ENCODE measurements around the gene F7. TPM values are rescaled to one million over a fixed set of nuclear protein-coding genes. Genes with fewer than 3 reads are reported as not detected.

F7 gene
- total RNA-seq, 1 donor from 2014 or later, result not detected

- Mint-ChIP-seq H3K9me3 (ENCODE audit: unreplicated experiment) (peaks cover 6% of the 10 kb centered on the region), H3K27ac (ENCODE audit: unreplicated experiment) (no peak overlapping the region), H3K4me1 (ENCODE audit: low read depth, unreplicated experiment) (peaks cover 6% of the 10 kb centered on the region), H3K27me3 (ENCODE audit: unreplicated experiment) (peaks cover 17% of the 10 kb centered on the region), H3K36me3 (ENCODE audit: unreplicated experiment) (peaks cover 3% of the 10 kb centered on the region), H3K4me3 (ENCODE audit: unreplicated experiment) (no peak overlapping the region)
- TF ChIP-seq CTCF (IDR thresholded peaks at IDR 0.05; ENCODE audit: partially characterized antibody, unreplicated experiment), result no peak
- no peak for DNase-seq
Observed at GRCh38 chr13:113119822-113120189, 14.2 kb downstream of the F7 start.

GRCh38 chr13:113120300-113121182 lies 14.9 kb downstream of the F7 start:
- Mint-ChIP-seq H3K36me3 (ENCODE audit: unreplicated experiment) (peaks cover 3% of the 10 kb centered on the region), H3K4me1 (ENCODE audit: low read depth, unreplicated experiment) (peaks cover 6% of the 10 kb centered on the region), H3K4me3 (ENCODE audit: unreplicated experiment) (no peak overlapping the region), H3K27ac (ENCODE audit: unreplicated experiment) (no peak overlapping the region), H3K9me3 (ENCODE audit: unreplicated experiment) (peaks cover 6% of the 10 kb centered on the region), H3K27me3 (ENCODE audit: unreplicated experiment) (peaks cover 17% of the 10 kb centered on the region)
- TF ChIP-seq CTCF (IDR thresholded peaks at IDR 0.05; ENCODE audit: partially characterized antibody, unreplicated experiment), result no peak
- peak; percentile 7 for DNase-seq

GRCh38 chr13:113121183-113121927 lies 15.8 kb downstream of the F7 start:
- Mint-ChIP-seq H3K27me3 (ENCODE audit: unreplicated experiment) (peaks cover 17% of the 10 kb centered on the region), H3K27ac (ENCODE audit: unreplicated experiment) (no peak overlapping the region)

GRCh38 chr13:113121928-113122471 lies 16.4 kb downstream of the F7 start:
- Mint-ChIP-seq H3K27me3 (ENCODE audit: unreplicated experiment) (peaks cover 14% of the 10 kb centered on the region), H3K4me3 (ENCODE audit: unreplicated experiment) (no peak overlapping the region), H3K27ac (ENCODE audit: unreplicated experiment) (no peak overlapping the region), H3K9me3 (ENCODE audit: unreplicated experiment) (peaks cover 6% of the 10 kb centered on the region), H3K4me1 (ENCODE audit: low read depth, unreplicated experiment) (peaks cover 6% of the 10 kb centered on the region), H3K36me3 (ENCODE audit: unreplicated experiment) (no peaks in the 10 kb centered on the region)
- TF ChIP-seq CTCF (IDR thresholded peaks at IDR 0.05; ENCODE audit: partially characterized antibody, unreplicated experiment), result no peak
- peak; percentile 8 for DNase-seq

More at GRCh38 chr13:113121183-113121927, 15.8 kb downstream of the F7 start:
- peaks cover 6% of the 10 kb centered on the region for H3K4me1 Mint-ChIP-seq (ENCODE audit: low read depth, unreplicated experiment)
- H3K4me3 Mint-ChIP-seq (ENCODE audit: unreplicated experiment), result no peak overlapping the region
- no peak for TF ChIP-seq CTCF (IDR thresholded peaks at IDR 0.05; ENCODE audit: partially characterized antibody, unreplicated experiment)
- peak; percentile 9 for DNase-seq
- peaks cover 6% of the 10 kb centered on the region for H3K9me3 Mint-ChIP-seq (ENCODE audit: unreplicated experiment)
- H3K36me3 Mint-ChIP-seq (ENCODE audit: unreplicated experiment), result peaks cover 3% of the 10 kb centered on the region
